ENCODE data around the gene HEATR9. TPM values are rescaled to one million over a fixed set of nuclear protein-coding genes. Genes with fewer than 3 reads are reported as not detected.

Gene HEATR9
- total and polyA plus RNA-seq, 2 of the 13 experiments (the other 11 are each of a cell fraction or from before 2014, with no cell fraction given), result not detected

DNA sequence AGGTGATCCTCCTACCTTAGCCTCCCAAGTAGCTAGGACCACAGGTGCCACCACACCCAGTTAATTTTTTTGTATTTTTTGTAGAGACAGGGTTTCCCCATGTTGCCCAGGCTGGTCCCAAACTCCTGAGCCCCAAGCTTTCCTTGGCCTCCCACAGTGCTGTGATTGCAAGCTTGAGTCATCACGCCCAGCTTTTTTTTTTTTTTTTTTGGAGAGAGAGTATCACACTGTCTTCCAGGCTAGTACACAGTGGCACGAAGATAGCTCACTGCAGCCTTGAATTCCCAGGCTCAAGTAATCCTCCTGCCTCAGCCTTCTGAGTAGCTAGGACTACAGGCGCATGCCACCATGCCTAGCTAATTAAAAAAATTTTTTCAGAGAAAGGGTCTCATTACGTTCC lies 27.2 kb downstream of the HEATR9 start (continued):
- TF ChIP-seq, protein P1, sequence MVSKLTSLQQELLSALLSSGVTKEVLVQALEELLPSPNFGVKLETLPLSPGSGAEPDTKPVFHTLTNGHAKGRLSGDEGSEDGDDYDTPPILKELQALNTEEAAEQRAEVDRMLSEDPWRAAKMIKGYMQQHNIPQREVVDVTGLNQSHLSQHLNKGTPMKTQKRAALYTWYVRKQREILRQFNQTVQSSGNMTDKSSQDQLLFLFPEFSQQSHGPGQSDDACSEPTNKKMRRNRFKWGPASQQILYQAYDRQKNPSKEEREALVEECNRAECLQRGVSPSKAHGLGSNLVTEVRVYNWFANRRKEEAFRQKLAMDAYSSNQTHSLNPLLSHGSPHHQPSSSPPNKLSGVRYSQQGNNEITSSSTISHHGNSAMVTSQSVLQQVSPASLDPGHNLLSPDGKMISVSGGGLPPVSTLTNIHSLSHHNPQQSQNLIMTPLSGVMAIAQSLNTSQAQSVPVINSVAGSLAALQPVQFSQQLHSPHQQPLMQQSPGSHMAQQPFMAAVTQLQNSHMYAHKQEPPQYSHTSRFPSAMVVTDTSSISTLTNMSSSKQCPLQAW (CRISPR knock-in tag; IDR thresholded peaks at IDR 0.05), result no peak
- TF ChIP-seq MAF1 (CRISPR knock-in tag; IDR thresholded peaks at IDR 0.05; ENCODE audit: borderline replicate concordance), result no peak

DNA sequence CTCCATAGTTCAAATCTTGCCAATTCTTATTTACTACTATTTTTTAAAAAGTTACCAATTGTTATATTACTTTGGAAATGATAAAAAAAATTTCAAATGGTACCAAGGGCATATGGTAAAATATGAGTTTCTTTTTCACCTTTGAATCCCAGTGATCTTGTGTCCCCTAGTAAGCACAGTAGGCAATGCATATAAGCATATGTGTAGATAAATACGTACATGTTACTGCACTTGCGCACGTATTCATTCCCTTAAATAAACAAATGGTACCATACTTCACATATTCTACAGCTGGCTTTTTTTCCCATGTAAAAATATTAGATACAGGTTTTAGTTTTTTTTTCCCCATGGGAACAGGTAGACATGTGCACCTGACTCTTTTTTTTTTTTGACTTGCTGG lies 27.6 kb downstream of the HEATR9 start:
- ChIA-PET CTCF (ENCODE audit: low intra/inter-chr PET ratio, low total read pairs) (no interaction called here), POLR2A (no interaction called here)
- DNase-seq (ENCODE audit: low spot score) (no peak), FAIRE-seq (no peak), ATAC-seq (no peak)
- Histone ChIP-seq H3K9me3 (ENCODE audit: low read length) (no peaks in the 10 kb centered on the region), H3K27ac (ENCODE audit: extremely low read length, insufficient read depth, low read length) (no peak overlapping the region), H3K36me3 (replicated peaks in 1 of 2; ENCODE audit: control insufficient read depth in 1 of 2, insufficient read depth in 2 of 2, low read length in 2 of 2) (peaks cover 17 to 74% of the 10 kb centered on the region in 2 experiments), H3K9ac (ENCODE audit: insufficient read depth, low read depth, low read length) (no peak overlapping the region), H3K4me1 (ENCODE audit: insufficient read depth, low read length) (peaks cover 26% of the 10 kb centered on the region), H3K27me3 (ENCODE audit: control insufficient read depth in 1 of 2, insufficient read depth in 2 of 2, low read length in 2 of 2) (no peaks in the 10 kb centered on the region), H3K4me3 (replicated peaks in 1 of 3; ENCODE audit: insufficient read depth in 1 of 3, low read depth in 2 of 3, low read length in 3 of 3) (no peak overlapping the region), H2AFZ (ENCODE audit: low read length) (no peak overlapping the region), H3K4me2 (ENCODE audit: low read depth, low read length) (no peak overlapping the region), H4K20me1 (ENCODE audit: insufficient read depth, low read length) (0 out of 2 replicates have a peak, but pooled peaks cover 5% of the 10 kb centered on the region), H3K79me2 (ENCODE audit: insufficient read depth, low read length) (no peaks in the 10 kb centered on the region)
- intact Hi-C loops (cut with micrococcal nuclease; ENCODE audit: unreplicated experiment) (no loop called here), in situ Hi-C loops (cut with HindIII; ENCODE audit: extremely low pct_ligation_motif_present, low pct_unique_long_range_greater_than_20kb) (no loop called here)
- TF ChIP-seq, protein P2, sequence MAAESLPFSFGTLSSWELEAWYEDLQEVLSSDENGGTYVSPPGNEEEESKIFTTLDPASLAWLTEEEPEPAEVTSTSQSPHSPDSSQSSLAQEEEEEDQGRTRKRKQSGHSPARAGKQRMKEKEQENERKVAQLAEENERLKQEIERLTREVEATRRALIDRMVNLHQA (CRISPR knock-in tag; IDR thresholded peaks at IDR 0.05), result no peak
- TF ChIP-seq NFE2L1 (CRISPR knock-in tag; IDR thresholded peaks at IDR 0.05; ENCODE audit: borderline replicate concordance), result no peak
- TF ChIP-seq, protein P3, sequence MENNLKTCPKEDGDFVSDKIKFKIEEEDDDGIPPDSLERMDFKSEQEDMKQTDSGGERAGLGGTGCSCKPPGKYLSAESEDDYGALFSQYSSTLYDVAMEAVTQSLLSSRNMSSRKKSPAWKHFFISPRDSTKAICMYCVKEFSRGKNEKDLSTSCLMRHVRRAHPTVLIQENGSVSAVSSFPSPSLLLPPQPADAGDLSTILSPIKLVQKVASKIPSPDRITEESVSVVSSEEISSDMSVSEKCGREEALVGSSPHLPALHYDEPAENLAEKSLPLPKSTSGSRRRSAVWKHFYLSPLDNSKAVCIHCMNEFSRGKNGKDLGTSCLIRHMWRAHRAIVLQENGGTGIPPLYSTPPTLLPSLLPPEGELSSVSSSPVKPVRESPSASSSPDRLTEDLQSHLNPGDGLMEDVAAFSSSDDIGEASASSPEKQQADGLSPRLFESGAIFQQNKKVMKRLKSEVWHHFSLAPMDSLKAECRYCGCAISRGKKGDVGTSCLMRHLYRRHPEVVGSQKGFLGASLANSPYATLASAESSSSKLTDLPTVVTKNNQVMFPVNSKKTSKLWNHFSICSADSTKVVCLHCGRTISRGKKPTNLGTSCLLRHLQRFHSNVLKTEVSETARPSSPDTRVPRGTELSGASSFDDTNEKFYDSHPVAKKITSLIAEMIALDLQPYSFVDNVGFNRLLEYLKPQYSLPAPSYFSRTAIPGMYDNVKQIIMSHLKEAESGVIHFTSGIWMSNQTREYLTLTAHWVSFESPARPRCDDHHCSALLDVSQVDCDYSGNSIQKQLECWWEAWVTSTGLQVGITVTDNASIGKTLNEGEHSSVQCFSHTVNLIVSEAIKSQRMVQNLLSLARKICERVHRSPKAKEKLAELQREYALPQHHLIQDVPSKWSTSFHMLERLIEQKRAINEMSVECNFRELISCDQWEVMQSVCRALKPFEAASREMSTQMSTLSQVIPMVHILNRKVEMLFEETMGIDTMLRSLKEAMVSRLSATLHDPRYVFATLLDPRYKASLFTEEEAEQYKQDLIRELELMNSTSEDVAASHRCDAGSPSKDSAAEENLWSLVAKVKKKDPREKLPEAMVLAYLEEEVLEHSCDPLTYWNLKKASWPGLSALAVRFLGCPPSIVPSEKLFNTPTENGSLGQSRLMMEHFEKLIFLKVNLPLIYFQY (CRISPR knock-in tag; IDR thresholded peaks at IDR 0.05; ENCODE audit: borderline replicate concordance), result no peak
- TF ChIP-seq ZKSCAN1 (IDR thresholded peaks at IDR 0.05; ENCODE audit: low read length), result no peak
- TF ChIP-seq, protein P4, sequence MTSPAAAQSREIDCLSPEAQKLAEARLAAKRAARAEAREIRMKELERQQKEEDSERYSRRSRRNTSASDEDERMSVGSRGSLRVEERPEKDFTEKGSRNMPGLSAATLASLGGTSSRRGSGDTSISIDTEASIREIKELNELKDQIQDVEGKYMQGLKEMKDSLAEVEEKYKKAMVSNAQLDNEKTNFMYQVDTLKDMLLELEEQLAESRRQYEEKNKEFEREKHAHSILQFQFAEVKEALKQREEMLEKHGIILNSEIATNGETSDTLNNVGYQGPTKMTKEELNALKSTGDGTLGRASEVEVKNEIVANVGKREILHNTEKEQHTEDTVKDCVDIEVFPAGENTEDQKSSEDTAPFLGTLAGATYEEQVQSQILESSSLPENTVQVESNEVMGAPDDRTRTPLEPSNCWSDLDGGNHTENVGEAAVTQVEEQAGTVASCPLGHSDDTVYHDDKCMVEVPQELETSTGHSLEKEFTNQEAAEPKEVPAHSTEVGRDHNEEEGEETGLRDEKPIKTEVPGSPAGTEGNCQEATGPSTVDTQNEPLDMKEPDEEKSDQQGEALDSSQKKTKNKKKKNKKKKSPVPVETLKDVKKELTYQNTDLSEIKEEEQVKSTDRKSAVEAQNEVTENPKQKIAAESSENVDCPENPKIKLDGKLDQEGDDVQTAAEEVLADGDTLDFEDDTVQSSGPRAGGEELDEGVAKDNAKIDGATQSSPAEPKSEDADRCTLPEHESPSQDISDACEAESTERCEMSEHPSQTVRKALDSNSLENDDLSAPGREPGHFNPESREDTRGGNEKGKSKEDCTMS (CRISPR knock-in tag; conservative IDR thresholded peaks at IDR 0.05), result no peak
- TF ChIP-seq ZNF331 (CRISPR knock-in tag; IDR thresholded peaks at IDR 0.05), result no peak
- no peak for TF ChIP-seq AHR (CRISPR knock-in tag; IDR thresholded peaks at IDR 0.05)
- TF ChIP-seq ZSCAN12 (CRISPR knock-in tag; IDR thresholded peaks at IDR 0.05), result no peak
- TF ChIP-seq SP5 (CRISPR knock-in tag; IDR thresholded peaks at IDR 0.05; ENCODE audit: borderline replicate concordance, low read depth), result no peak
- WGBS (ENCODE audit: low lambda C conversion rate), result 80% methylated on average over 3 of the region's 3 CpGs
- BruUV-seq (replicated peaks), result no TSS peak

Measured in HepG2 (cell line).